Chondrocyte (in vitro differentiated cells): ENCODE results near the gene TIMP3. TPM values are rescaled to one million over a fixed set of nuclear protein-coding genes. Genes with fewer than 3 reads are reported as not detected.

Experiments
- DNase-seq: peaks from one replicate; pipeline ENCODE4 v3.0.0; 2021; ENCODE audit warnings: mixed read lengths, low spot score
- H3K27ac Mint-ChIP-seq: one replicate; pipeline ENCODE4 v1.8.0; 2021; ENCODE audit warnings: mild to moderate bottlenecking, moderate library complexity, mixed read lengths; ENCODE audit not compliant: unreplicated experiment
- H3K27me3 Mint-ChIP-seq: 2 replicates; pipeline ENCODE4 v1.8.0; 2021; ENCODE audit warnings: low read depth, mixed read lengths
- H3K36me3 Mint-ChIP-seq: 2 replicates; pipeline ENCODE4 v1.8.0; 2021; ENCODE audit warnings: low read depth, mixed read lengths
- H3K4me1 Mint-ChIP-seq: 2 replicates; pipeline ENCODE4 v1.8.0; 2021; ENCODE audit warnings: low read depth, mild to moderate bottlenecking, mixed read lengths
- H3K4me3 Mint-ChIP-seq: one replicate; pipeline ENCODE4 v1.8.0; 2021; ENCODE audit warnings: mild to moderate bottlenecking, moderate library complexity, mixed read lengths; ENCODE audit not compliant: unreplicated experiment
- H3K9me3 Mint-ChIP-seq: 2 replicates; pipeline ENCODE4 v1.8.0; 2021; ENCODE audit warnings: low read depth, mixed read lengths
- CTCF ChIP-seq: fragments of 200-600 bp; sonication (generic); IDR thresholded peaks from 2 replicates; pipeline ENCODE4 v1.5.0; 2021; ENCODE audit warnings: antibody characterized with exemption, mild to moderate bottlenecking, moderate library complexity
- total RNA-seq: library from RNA; stranded (reverse); gene quantifications from 3 replicates; pipeline ENCODE4 v1.2.1, GENCODE V29; 2021

The TIMP3 gene
- total RNA-seq, 1 donor from 2014 or later = 126 TPM

GRCh38 chr22:32828150-32828549 lies 26.6 kb downstream of the TIMP3 start:
- no peak for DNase-seq
- no peaks in the 10 kb centered on the region for H3K27me3 Mint-ChIP-seq
- no peak overlapping the region for H3K4me3 Mint-ChIP-seq
- peak; percentile 38 for TF ChIP-seq CTCF
- H3K4me1 Mint-ChIP-seq = peaks cover 33% of the 10 kb centered on the region
- H3K36me3 Mint-ChIP-seq = peaks cover 6% of the 10 kb centered on the region
- H3K9me3 Mint-ChIP-seq = no peaks in the 10 kb centered on the region
- H3K27ac Mint-ChIP-seq = no peak overlapping the region

- Mint-ChIP-seq H3K4me3 (no peak overlapping the region), H3K9me3 (no peaks in the 10 kb centered on the region), H3K27ac (no peak overlapping the region), H3K36me3 (peaks cover 6% of the 10 kb centered on the region), H3K27me3 (no peaks in the 10 kb centered on the region), H3K4me1 (peaks cover 31% of the 10 kb centered on the region)
- TF ChIP-seq CTCF = no peak
- no peak for DNase-seq
These were observed 27.1 kb downstream of the TIMP3 start for GRCh38 chr22:32828561-32828960.

GRCh38 chr22:32829451-32829851 lies 27.9 kb downstream of the TIMP3 start:
- no peak for TF ChIP-seq CTCF
- H3K36me3 Mint-ChIP-seq = peaks cover 6% of the 10 kb centered on the region
- no peak overlapping the region for H3K4me3 Mint-ChIP-seq
- no peak for DNase-seq
- peaks cover 31% of the 10 kb centered on the region for H3K4me1 Mint-ChIP-seq
- H3K9me3 Mint-ChIP-seq = no peaks in the 10 kb centered on the region
- no peak overlapping the region for H3K27ac Mint-ChIP-seq
- no peaks in the 10 kb centered on the region for H3K27me3 Mint-ChIP-seq

GRCh38 chr22:32830473-32830872 lies 29.0 kb downstream of the TIMP3 start:
- no peak for TF ChIP-seq CTCF
- Mint-ChIP-seq H3K4me1 (peaks cover 31% of the 10 kb centered on the region), H3K36me3 (peaks cover 6% of the 10 kb centered on the region), H3K27ac (no peak overlapping the region), H3K4me3 (no peak overlapping the region), H3K9me3 (no peaks in the 10 kb centered on the region), H3K27me3 (no peaks in the 10 kb centered on the region)
- DNase-seq = no peak

- no peaks in the 10 kb centered on the region for H3K9me3 Mint-ChIP-seq
- peak overlapping the region; percentile 59 for H3K27ac Mint-ChIP-seq
- H3K27me3 Mint-ChIP-seq = no peaks in the 10 kb centered on the region
- H3K4me3 Mint-ChIP-seq = no peak overlapping the region
- no peak for TF ChIP-seq CTCF
- peaks cover 31% of the 10 kb centered on the region for H3K4me1 Mint-ChIP-seq
- H3K36me3 Mint-ChIP-seq = peaks cover 6% of the 10 kb centered on the region
- DNase-seq = no peak
These were observed 29.5 kb downstream of the TIMP3 start for GRCh38 chr22:32830957-32831356.
